ENCODE data around the gene OR6B2. TPM values are rescaled to one million over a fixed set of nuclear protein-coding genes. Genes with fewer than 3 reads are reported as not detected.
A peak's percentile ranks its signal among the peaks of the same experiment; 100 is the strongest.

Gene OR6B2
- total RNA-seq, 2 donors from 2014 or later = not detected

DNA sequence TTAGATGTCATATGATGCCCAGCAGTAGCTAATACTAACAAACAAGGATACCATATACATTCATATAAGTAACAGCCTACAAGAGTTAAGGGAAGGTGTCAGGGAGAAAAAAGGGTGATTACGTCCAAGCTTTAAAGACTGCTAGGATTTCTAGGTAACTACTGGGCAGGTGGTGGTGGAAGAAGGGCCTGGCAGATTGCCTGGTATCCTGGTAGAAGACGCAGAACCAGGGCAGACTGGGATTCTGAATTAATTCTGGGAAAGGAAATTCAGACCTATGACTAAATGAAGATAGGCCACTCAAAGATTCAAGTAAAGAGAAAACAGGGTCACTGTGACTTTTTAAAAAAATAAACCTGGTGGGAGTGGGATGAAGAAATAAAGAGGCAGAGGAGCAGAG, 36.9 kb downstream of the OR6B2 start:
- DNase-seq = no peak
- intact Hi-C loops (cut with DNase I) = loop anchor here (10.0 kb wide), 1 partner anchor 958 kb away; no protein-coding TSS in a partner anchor
- Histone ChIP-seq H3K9ac (ENCODE audit: low read depth in 2 of 2, low read length in 2 of 2) (no peak overlapping the region), H3K4me3 (no peak overlapping the region), H3K27ac (no peak overlapping the region), H3K36me3 (no peaks in the 10 kb centered on the region), H3K27me3 (no peaks in the 10 kb centered on the region), H3K4me1 (no peaks in the 10 kb centered on the region), H3K9me3 (no peaks in the 10 kb centered on the region)
- TF ChIP-seq, protein P1, sequence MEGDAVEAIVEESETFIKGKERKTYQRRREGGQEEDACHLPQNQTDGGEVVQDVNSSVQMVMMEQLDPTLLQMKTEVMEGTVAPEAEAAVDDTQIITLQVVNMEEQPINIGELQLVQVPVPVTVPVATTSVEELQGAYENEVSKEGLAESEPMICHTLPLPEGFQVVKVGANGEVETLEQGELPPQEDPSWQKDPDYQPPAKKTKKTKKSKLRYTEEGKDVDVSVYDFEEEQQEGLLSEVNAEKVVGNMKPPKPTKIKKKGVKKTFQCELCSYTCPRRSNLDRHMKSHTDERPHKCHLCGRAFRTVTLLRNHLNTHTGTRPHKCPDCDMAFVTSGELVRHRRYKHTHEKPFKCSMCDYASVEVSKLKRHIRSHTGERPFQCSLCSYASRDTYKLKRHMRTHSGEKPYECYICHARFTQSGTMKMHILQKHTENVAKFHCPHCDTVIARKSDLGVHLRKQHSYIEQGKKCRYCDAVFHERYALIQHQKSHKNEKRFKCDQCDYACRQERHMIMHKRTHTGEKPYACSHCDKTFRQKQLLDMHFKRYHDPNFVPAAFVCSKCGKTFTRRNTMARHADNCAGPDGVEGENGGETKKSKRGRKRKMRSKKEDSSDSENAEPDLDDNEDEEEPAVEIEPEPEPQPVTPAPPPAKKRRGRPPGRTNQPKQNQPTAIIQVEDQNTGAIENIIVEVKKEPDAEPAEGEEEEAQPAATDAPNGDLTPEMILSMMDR (IDR thresholded peaks at IDR 0.05) = no peak

DNA sequence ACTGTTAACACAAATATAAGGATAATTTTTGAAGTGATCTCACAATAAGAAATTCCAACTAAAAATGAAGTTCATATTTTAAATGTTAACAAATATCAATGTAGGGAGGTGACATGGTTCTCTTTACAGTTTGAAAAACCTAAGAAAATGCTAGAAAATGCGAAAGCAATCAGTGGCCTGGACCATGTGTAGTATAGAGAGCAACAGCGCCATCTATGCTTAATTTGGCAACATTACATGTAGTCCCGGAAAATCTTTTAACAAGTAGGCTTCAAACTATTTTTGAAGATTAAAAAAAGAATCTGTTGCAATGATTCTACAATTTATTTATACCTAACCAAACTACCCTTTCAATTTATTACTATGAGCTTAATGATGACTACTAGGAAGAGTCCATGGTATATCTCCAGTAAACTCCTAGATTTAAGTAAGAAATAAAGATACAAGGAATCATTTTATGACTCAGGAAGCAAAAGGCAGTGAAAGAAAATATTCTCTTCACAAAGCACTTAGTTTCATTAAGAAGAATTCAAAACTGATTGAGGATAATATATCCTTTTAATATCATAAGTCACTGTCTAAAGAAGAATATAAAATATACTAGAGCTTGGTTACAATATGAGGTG, 38.4 kb downstream of the OR6B2 start:
- no peaks in the 10 kb centered on the region for H3K27me3 ChIP-seq
- H3K4me1 ChIP-seq = no peaks in the 10 kb centered on the region
- DNase-seq = no peak
- H3K36me3 ChIP-seq = peaks cover 3% of the 10 kb centered on the region
- no peak overlapping the region for H3K9ac ChIP-seq (ENCODE audit: low read depth in 2 of 2, low read length in 2 of 2)
- TF ChIP-seq, protein P1 (IDR thresholded peaks at IDR 0.05) = peak; percentile 91
- H3K9me3 ChIP-seq = no peaks in the 10 kb centered on the region
- H3K4me3 ChIP-seq = no peak overlapping the region
- no peak overlapping the region for H3K27ac ChIP-seq
- intact Hi-C loops (cut with DNase I) = loop anchor here (10.0 kb wide), 1 partner anchor 957 kb away; no protein-coding TSS in a partner anchor

DNA sequence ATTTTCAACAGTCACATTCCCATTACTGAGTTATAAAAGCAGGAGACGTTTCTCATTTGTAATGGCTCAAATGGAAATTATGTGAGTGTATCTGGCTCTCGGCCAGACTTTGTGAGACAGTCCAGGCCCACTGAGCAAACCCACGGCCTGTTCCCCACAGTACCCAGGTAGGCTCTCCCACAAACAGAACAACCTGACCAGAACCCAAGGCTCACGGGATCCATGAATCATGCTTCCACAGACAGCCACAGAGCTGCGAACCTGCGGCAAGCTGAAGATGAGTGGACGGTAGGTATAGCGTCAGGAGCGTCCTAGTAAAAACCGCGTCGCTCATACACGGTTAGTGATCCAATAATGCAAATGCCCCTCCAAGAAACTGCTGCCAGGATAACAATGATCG, 39.3 kb downstream of the OR6B2 start:
- TF ChIP-seq, protein P1 (IDR thresholded peaks at IDR 0.05) = no peak
- DNase-seq = no peak
- Histone ChIP-seq H3K27me3 (no peaks in the 10 kb centered on the region), H3K9me3 (no peaks in the 10 kb centered on the region), H3K4me1 (no peaks in the 10 kb centered on the region), H3K4me3 (no peak overlapping the region), H3K36me3 (peaks cover 3% of the 10 kb centered on the region), H3K27ac (no peak overlapping the region), H3K9ac (ENCODE audit: low read depth in 2 of 2, low read length in 2 of 2) (no peak overlapping the region)
- intact Hi-C loops (cut with DNase I) = loop anchor here (10.0 kb wide), 1 partner anchor 956 kb away; no protein-coding TSS in a partner anchor

DNA sequence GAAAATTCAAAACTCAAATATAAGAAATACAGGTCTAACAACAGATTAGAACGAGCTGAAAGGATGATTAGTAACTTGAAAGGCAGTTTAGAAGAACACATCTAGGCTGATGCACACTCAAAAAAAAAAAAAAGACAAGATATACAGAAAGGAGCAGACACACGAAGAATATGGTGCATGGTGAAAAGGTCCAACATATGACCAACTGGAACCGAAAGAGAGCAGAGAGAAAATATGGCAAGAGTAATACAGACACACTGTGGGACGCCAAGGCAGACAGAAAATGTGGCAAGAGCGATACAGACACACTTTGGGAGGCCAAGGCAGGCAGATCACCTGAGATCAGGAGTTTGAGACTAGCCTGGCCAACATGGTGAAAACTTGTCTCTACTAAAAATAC, 44.9 kb downstream of the OR6B2 start:
- no peak overlapping the region for H3K27ac ChIP-seq

DNA sequence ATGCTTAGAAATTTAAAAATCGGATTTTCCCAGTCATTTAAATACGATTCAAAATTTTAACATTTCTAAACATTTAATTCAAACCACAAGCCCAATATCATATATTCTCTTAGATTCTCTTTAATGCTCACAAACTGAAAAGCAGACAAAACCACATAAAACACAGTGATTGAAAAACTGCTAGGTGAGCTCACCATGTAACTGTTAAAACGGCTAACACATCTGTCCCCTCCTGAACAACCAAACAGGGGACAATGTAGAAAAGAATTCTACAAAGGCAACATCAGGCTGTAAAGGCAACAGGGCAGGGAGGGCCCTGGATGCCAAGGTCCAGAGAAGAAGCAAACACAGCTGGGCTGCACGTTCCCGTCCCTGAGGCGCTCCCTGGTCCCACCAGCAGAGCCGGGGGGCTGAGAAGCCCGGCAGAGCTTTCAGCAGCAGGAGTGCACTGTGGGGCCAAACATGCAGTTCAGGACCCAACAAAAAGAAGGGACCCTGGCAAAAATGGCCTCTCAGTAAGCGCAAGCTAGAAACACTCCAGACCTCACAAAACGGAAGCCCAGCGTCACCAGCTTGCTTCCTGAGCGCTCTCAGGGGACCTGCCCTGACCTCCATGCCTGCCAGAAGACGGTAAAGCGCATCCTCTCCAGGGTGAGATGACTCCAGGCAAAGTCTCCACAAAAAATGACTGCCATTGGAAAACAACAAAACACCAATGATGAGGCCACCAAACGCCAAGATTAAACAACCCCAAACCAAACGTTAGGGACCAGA, 45.6 kb downstream of the OR6B2 start:
- Histone ChIP-seq H3K36me3 (peaks cover 9% of the 10 kb centered on the region), H3K9me3 (no peaks in the 10 kb centered on the region), H3K9ac (ENCODE audit: low read depth in 2 of 2, low read length in 2 of 2) (no peak overlapping the region), H3K27me3 (no peaks in the 10 kb centered on the region), H3K27ac (no peak overlapping the region), H3K4me3 (no peak overlapping the region), H3K4me1 (no peaks in the 10 kb centered on the region)
- intact Hi-C loops (cut with DNase I) = no loop called here
- TF ChIP-seq, protein P1 (IDR thresholded peaks at IDR 0.05) = no peak
- no peak for DNase-seq

More for the DNA sequence above, 44.9 kb downstream of the OR6B2 start:
- Histone ChIP-seq H3K9ac (ENCODE audit: low read depth in 2 of 2, low read length in 2 of 2) (no peak overlapping the region), H3K4me1 (no peaks in the 10 kb centered on the region), H3K36me3 (peaks cover 9% of the 10 kb centered on the region), H3K9me3 (no peaks in the 10 kb centered on the region), H3K27me3 (no peaks in the 10 kb centered on the region), H3K4me3 (no peak overlapping the region)
- TF ChIP-seq, protein P1 (IDR thresholded peaks at IDR 0.05) = no peak
- no peak for DNase-seq
- intact Hi-C loops (cut with DNase I) = no loop called here
